ENCODE data around the gene NPB.
A peak's percentile ranks its signal among the peaks of the same experiment; 100 is the strongest.

NPB gene

GRCh38 chr17:81869221-81870130, 32.6 kb upstream of the NPB start:
- peak; percentile 65 for DNase-seq (ENCODE audit: low read depth)

- DNase-seq (ENCODE audit: low read depth) = peak; percentile 83
These were observed 31.7 kb upstream of the NPB start for GRCh38 chr17:81870131-81870980.

- DNase-seq (ENCODE audit: low read depth) = peak; percentile 96
These were observed 31.1 kb upstream of the NPB start, which contains the start of gene ARHGDIA for GRCh38 chr17:81870981-81871386. ARHGDIA (minus strand) TSS chr17:81871337; CDS start chr17:81869930, 1,407 bp downstream.

GRCh38 chr17:81871387-81872230, 30.4 kb upstream of the NPB start:
- peak; percentile 60 for DNase-seq (ENCODE audit: low read depth)

GRCh38 chr17:81877569-81877968, 24.5 kb upstream of the NPB start:
- DNase-seq (ENCODE audit: low read depth) = no peak

GRCh38 chr17:81878294-81878693, 23.7 kb upstream of the NPB start:
- DNase-seq (ENCODE audit: low read depth) = no peak

DNA sequence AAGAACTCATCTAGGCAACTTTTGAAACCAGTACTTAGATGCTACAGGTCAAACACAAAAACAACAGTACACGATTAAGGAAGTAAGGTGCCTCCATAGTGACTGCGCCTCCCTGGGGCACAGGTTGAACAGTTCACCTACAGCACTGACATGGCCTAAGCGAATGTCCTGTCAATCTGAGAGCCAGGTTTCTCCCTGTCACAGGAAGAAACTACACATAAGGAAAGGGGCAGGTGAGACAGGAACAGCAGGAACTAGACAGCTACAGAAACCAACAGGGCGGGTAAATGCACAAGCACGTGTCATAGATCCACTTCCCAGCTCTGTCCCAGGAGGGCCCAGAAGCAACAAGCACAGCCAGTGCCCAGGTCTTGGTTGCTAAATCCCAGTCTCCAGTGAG, 22.9 kb upstream of the NPB start:
- DNase-seq (ENCODE audit: low read depth) = no peak

- no peak for DNase-seq (ENCODE audit: low read depth)
These were observed 17.5 kb upstream of the NPB start for GRCh38 chr17:81884520-81884919.

DNA sequence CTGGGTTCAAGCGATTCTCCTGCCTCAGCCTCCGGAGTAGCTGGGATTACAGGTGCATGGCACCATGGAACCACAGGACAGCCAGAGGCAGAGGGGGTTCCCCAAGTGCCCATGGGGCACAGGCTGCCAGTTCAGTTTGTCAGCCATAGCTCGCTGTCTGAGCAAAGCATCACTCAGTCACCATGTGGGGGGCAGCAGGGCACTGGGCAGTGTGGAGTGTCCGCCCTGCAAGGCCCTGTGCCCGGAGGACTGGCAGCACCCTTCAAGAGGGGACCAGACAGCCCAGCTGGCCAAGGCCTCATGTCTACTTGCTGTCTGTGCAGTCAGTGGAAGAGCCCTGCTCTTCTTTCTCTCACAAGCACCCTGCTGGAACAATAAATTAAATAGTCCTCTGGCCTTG, 17.1 kb upstream of the NPB start:
- DNase-seq (ENCODE audit: low read depth) = no peak

GRCh38 chr17:81885454-81885853, 16.6 kb upstream of the NPB start:
- DNase-seq (ENCODE audit: low read depth) = no peak

GRCh38 chr17:81885869-81886548, 16.0 kb upstream of the NPB start:
- DNase-seq (ENCODE audit: low read depth) = peak; percentile 78

- DNase-seq (ENCODE audit: low read depth) = no peak
These were observed 13.7 kb upstream of the NPB start for GRCh38 chr17:81888105-81888987.

DNA sequence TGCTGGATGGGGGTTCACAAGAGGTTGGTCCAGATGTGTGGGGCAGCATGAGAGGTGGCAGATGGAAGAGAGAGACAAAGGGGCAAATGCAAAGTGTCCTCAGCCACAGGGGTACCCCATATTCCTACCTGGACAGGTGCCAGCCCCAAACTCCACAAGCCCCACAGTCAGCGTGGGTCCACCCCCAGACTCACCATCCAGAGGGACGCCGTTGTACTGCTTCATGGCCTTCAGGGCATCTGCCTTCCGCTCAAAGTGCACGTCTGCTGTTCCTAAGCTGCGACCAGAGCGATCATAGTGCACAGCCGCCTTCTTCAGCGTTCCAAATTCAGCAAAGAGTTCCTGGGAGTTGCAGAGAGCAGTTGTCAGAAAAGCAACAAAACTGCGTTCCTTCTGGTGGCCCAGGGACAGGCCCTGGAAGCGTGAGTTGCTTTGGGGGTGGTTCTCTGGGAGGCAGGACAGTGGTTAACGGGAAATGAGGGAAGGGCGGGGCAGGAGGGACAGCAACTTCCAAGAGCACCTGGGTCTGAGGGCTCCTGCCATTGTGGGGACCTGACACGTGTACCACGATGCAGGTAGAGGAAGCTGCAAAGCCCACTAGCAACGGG, 12.9 kb upstream of the NPB start:
- no peak for DNase-seq (ENCODE audit: low read depth)

- no peak for DNase-seq (ENCODE audit: low read depth)
These were observed 12.4 kb upstream of the NPB start for GRCh38 chr17:81889602-81890001.

DNA sequence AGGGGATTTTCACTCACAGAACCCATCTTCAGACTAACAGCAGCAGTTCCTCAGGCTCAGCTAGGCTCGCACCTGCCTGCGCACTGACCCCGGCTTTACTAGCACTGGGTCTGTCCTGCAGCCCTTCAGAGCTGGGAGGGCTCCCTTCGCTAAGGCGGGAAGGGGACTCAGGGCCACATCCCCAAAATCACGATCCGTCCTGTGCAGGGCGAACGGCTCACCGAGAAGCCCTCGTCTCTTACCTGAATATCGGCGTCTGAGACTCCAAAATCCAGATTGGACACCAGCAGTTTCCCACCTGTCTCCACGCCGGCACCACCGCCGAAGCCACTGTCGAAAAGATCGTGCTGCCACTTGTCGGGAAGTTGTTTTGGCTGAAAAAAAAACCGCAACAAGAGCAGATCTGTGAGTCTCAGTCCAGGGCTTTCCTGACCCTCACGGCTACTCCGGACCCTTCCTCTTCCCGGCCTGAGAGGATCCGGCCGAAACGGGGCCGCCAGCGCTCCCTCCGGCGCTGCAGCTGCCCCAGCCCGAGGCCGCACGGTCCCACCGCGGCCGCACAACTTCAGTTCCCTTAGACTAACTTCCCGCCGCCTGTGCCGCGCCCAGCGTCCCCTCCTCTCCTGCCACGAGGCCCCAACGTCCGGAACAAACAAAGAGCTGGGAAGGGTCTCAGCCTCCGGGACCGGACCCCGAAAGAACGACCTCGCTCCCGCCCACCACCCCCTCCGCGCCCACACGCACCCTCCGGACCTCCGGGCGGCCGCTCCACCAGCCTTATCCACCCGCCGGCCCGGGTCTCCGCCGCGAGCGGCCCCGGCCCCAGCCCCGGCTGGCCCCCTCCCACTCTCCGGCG, 11.4 kb upstream of the NPB start:
- DNase-seq (ENCODE audit: low read depth) = peak; percentile 43

- DNase-seq (ENCODE audit: low read depth) = no peak
These were observed 10.8 kb upstream of the NPB start for GRCh38 chr17:81891303-81891552.

DNA sequence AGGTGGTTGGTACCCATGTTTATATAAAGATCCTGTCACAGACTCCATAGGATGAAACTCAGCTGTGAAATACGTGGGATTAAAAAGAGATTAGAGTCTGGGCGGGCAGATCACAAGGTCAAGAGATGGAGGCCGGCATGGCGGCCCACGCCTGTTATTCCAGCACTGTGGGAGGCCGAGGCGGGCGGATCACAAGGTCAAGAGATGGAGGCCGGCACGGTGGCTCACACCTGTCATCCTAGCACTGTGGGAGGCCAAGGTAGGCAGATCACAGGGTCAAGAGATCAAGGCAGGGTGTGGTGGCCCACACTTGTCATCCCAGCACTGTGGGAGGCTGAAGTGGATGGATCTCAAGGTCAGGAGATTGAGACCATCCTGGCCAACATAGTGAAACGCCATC, 6.6 kb upstream of the NPB start:
- no peak for DNase-seq (ENCODE audit: low read depth)

DNA sequence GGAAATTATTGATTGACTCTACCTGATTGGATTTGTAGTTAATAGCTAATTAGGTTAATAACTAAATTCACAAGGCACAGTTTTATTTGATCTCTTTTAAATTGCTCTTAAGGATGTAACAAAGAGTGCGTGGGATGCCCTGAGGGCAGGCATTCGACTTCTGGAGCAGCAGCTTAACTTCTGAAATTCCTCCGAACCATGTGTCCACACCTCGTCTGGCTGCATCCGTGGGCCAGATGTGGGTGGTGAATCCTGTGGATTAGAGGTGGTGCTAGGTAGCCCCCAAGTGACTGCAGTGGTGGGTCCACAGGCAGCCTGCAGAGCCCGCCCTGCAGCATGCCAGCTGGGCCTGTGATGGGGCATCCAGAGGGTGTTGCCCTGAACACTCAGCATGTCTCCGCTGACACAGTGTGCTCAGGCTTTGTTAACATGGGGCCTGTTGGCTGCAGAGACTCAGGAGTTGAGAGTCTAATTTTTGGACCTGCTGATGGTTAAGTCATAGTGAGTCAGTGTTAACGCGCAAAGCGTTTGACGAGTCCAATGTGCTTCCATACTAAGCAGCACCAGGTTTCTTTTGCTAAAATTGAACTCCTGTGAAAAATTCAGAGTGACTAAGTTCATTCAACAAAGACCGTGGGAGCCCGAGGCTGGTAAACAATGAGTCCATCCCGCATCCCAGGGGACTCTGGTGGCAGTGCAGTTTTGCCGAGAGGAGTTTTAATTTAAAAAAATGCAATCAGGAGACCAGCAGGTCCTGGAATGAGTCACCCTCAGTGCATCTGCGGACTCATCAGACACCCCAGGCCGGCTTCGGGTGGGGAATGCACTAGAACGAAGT, 3.8 kb upstream of the NPB start:
- DNase-seq (ENCODE audit: low read depth) = peak; percentile 98

Measured in ELR (cell line).